GM12872 (cell line): Measurements from ENCODE around the gene NOX4.

Experiments
- TF ChIP-seq, protein P1 (sequence below): IDR thresholded peaks from 3 replicates; pipeline ENCODE4 v1.5.1; 2011; ENCODE audit warnings: low read depth, mild to moderate bottlenecking, low read length, moderate library complexity; ENCODE audit not compliant: insufficient read depth

Gene NOX4

DNA sequence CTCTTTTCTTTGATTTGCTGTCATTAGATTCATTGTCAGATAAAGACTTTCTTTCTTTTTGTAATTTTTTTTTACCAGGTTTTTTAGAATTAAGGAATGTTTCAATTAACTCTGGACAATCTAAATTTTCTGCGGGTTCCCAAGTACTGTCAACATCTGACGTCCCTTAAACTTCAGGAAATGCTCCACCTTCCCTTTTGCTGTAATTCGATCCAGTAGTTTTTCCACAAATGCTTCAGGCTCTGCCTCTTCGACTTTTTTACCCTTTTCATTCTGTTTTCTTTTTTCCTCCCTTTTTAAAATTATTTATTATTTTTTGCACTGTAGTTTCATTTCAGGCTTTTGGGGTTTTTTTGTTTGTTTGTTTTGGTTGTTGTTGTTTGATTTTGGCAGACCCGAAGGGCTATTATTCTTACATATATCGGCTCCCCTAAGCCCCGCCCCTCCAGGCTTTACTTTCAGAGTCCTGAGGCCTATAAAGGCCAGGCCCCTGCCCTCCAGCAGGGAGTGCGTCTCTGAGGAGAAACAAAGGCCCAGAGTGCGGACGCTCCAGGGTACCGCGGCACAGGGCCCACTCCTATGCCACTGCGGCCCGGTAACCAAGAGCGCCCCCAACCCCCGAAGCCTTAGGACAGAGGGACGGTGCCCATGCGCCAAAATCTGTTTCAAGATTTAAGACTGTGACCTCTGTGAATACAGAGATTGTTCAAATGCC, 197.1 kb downstream of the NOX4 start:
- TF ChIP-seq, protein P1, sequence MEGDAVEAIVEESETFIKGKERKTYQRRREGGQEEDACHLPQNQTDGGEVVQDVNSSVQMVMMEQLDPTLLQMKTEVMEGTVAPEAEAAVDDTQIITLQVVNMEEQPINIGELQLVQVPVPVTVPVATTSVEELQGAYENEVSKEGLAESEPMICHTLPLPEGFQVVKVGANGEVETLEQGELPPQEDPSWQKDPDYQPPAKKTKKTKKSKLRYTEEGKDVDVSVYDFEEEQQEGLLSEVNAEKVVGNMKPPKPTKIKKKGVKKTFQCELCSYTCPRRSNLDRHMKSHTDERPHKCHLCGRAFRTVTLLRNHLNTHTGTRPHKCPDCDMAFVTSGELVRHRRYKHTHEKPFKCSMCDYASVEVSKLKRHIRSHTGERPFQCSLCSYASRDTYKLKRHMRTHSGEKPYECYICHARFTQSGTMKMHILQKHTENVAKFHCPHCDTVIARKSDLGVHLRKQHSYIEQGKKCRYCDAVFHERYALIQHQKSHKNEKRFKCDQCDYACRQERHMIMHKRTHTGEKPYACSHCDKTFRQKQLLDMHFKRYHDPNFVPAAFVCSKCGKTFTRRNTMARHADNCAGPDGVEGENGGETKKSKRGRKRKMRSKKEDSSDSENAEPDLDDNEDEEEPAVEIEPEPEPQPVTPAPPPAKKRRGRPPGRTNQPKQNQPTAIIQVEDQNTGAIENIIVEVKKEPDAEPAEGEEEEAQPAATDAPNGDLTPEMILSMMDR = no peak

DNA sequence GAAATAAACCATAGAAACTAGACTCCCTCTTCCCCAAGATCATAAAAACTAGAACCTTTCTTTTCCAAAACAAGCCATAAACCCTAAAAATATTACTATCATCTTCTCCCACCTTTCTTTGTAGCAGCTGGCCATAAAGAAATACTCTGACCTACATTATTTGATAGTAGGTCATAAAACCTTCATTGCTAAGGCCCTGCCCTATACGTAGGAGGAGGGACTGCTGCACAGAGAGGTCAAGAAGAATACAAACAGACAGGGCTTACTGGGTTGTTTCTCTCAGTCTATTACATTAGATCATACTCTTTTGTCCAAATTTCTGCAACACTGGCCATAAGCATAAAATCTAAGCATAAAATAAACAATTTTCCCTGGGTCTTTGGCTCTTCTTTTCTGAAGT, 212.0 kb downstream of the NOX4 start:
- TF ChIP-seq, protein P1 = no peak

DNA sequence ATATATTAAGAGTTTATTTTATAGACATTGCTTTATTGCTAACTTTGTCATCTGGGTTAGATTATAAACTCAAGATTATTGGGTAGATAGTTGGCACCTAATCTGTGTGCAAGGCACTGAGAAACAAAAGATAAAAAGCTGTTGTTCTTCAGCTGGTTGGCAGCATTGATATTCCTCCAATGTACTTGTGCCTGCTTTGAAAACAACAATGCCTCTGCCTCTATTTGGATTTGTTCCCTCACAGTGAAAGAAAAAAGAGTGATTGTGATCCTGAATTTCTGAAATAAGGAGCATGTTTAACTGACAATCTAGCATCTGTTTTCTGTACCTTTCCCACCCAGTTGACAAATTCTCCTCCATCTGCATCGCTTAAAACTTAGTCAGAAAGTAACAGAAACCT, 215.2 kb downstream of the NOX4 start:
- TF ChIP-seq, protein P1 = no peak
